ENCODE results near the gene CFHR1. TPM values are rescaled to one million over a fixed set of nuclear protein-coding genes. Genes with fewer than 3 reads are reported as not detected.
"Not testable (repeated sequence)": the region's sequence is repeated elsewhere in the genome, so short reads cannot be mapped to it uniquely, and the experiment has no call there.

CFHR1 gene
- not detected for total RNA-seq

- ATAC-seq; H3K9me3 Mint-ChIP-seq; H3K27ac Mint-ChIP-seq; DNase-seq (ENCODE audit: low spot score in 2 of 2); H3K36me3 Mint-ChIP-seq: not testable (repeated sequence)
Measured at GRCh38 chr1:196819531-196819930, at the start of gene CFHR1. Gene CFHR1, plus strand, starts transcription at chr1:196819731. Its CDS starts 114 bp downstream, at chr1:196819845.

- H3K9me3 Mint-ChIP-seq; H3K36me3 Mint-ChIP-seq; ATAC-seq; DNase-seq (ENCODE audit: low spot score in 2 of 2); H3K27ac Mint-ChIP-seq: not testable (repeated sequence)
Measured at GRCh38 chr1:196769823-196770222, 49.7 kb upstream of the CFHR1 start.

- DNase-seq (ENCODE audit: low spot score in 2 of 2) (no peak), ATAC-seq (no peak)
- H3K36me3 Mint-ChIP-seq, result no peaks in the 10 kb centered on the region
- peaks cover 0 to 4% of the 10 kb centered on the region in 2 donors for H3K9me3 Mint-ChIP-seq
- no peak overlapping the region for H3K27ac Mint-ChIP-seq
Measured at GRCh38 chr1:196773713-196774112, 45.8 kb upstream of the CFHR1 start.

GRCh38 chr1:196774175-196774574 is 45.4 kb upstream of the CFHR1 start:
- Mint-ChIP-seq H3K27ac (no peak overlapping the region), H3K9me3 (peaks cover 0 to 4% of the 10 kb centered on the region in 2 donors), H3K36me3 (no peaks in the 10 kb centered on the region)
- no peak for DNase-seq (ENCODE audit: low spot score in 2 of 2)
- ATAC-seq, result no peak

- Mint-ChIP-seq H3K9me3 (peaks cover 0 to under 1% of the 10 kb centered on the region in 2 donors), H3K27ac (no peak within 1 kb of the TSS), H3K36me3 (no peaks in the 10 kb centered on the region)
- ATAC-seq (no peak), DNase-seq (ENCODE audit: low spot score in 2 of 2) (no peak)
Measured at GRCh38 chr1:196774603-196775002, 44.9 kb upstream of the CFHR1 start, which contains the start of gene CFHR3. Gene CFHR3, plus strand, starts transcription at chr1:196774840. Its CDS starts 47 bp downstream, at chr1:196774887.

- ATAC-seq (no peak), DNase-seq (ENCODE audit: low spot score in 2 of 2) (no peak)
- H3K9me3 Mint-ChIP-seq, result no peaks in the 10 kb centered on the region
- no peak overlapping the region for H3K27ac Mint-ChIP-seq
- H3K36me3 Mint-ChIP-seq, result no peaks in the 10 kb centered on the region
Measured at GRCh38 chr1:196777603-196778002, 41.9 kb upstream of the CFHR1 start.

- ATAC-seq, result no peak
- Mint-ChIP-seq H3K9me3 (no peaks in the 10 kb centered on the region), H3K27ac (no peak overlapping the region), H3K36me3 (no peaks in the 10 kb centered on the region)
- no peak for DNase-seq (ENCODE audit: low spot score in 2 of 2)
Measured at GRCh38 chr1:196779093-196779492, 40.4 kb upstream of the CFHR1 start.

GRCh38 chr1:196791252-196791651 is 28.3 kb upstream of the CFHR1 start:
- not testable (repeated sequence) for H3K9me3 Mint-ChIP-seq; H3K27ac Mint-ChIP-seq; DNase-seq (ENCODE audit: low spot score in 2 of 2); ATAC-seq; H3K36me3 Mint-ChIP-seq

GRCh38 chr1:196794103-196794502 is 25.4 kb upstream of the CFHR1 start:
- ATAC-seq; H3K9me3 Mint-ChIP-seq; H3K36me3 Mint-ChIP-seq; H3K27ac Mint-ChIP-seq; DNase-seq (ENCODE audit: low spot score in 2 of 2): not testable (repeated sequence)

- Mint-ChIP-seq H3K9me3 (peaks cover 3 to 6% of the 10 kb centered on the region in 2 donors), H3K27ac (no peak overlapping the region), H3K36me3 (peaks cover 0 to 5% of the 10 kb centered on the region in 2 donors)
- no peak for ATAC-seq
- DNase-seq (ENCODE audit: low spot score in 2 of 2), result no peak
Measured at GRCh38 chr1:196797891-196798290, 21.6 kb upstream of the CFHR1 start.

- not testable (repeated sequence) for DNase-seq (ENCODE audit: low spot score in 2 of 2); H3K9me3 Mint-ChIP-seq; H3K27ac Mint-ChIP-seq; H3K36me3 Mint-ChIP-seq; ATAC-seq
Measured at GRCh38 chr1:196801920-196802319, 17.6 kb upstream of the CFHR1 start.

- Mint-ChIP-seq H3K27ac (no peak overlapping the region), H3K9me3 (no peaks in the 10 kb centered on the region), H3K36me3 (no peaks in the 10 kb centered on the region)
- ATAC-seq, result no peak
- DNase-seq (ENCODE audit: low spot score in 2 of 2), result no peak
Measured at GRCh38 chr1:196808529-196809235, 10.8 kb upstream of the CFHR1 start.

- not testable (repeated sequence) for DNase-seq (ENCODE audit: low spot score in 2 of 2); H3K27ac Mint-ChIP-seq; H3K9me3 Mint-ChIP-seq; ATAC-seq; H3K36me3 Mint-ChIP-seq
Measured at GRCh38 chr1:196817442-196817841, 2.1 kb upstream of the CFHR1 start.

GRCh38 chr1:196827860-196828259 is 8.3 kb downstream of the CFHR1 start:
- DNase-seq (ENCODE audit: low spot score in 2 of 2); H3K9me3 Mint-ChIP-seq; H3K36me3 Mint-ChIP-seq; H3K27ac Mint-ChIP-seq: not testable (repeated sequence)
- ATAC-seq, result peak; percentile 39 to 86

GRCh38 chr1:196849613-196850492 is 30.3 kb downstream of the CFHR1 start:
- H3K27ac Mint-ChIP-seq; ATAC-seq; H3K36me3 Mint-ChIP-seq; H3K9me3 Mint-ChIP-seq; DNase-seq (ENCODE audit: low spot score in 2 of 2): not testable (repeated sequence)

GRCh38 chr1:196856053-196856452 is 36.5 kb downstream of the CFHR1 start:
- DNase-seq (ENCODE audit: low spot score in 2 of 2) (no peak), ATAC-seq (no peak)
- Mint-ChIP-seq H3K9me3 (peaks cover 3 to 11% of the 10 kb centered on the region in 2 donors), H3K36me3 (no peaks in the 10 kb centered on the region), H3K27ac (no peak overlapping the region)

GRCh38 chr1:196857188-196857587 is 37.7 kb downstream of the CFHR1 start:
- no peak for ATAC-seq
- no peaks in the 10 kb centered on the region for H3K36me3 Mint-ChIP-seq
- H3K27ac Mint-ChIP-seq, result no peak overlapping the region
- peaks cover 3 to 11% of the 10 kb centered on the region in 2 donors for H3K9me3 Mint-ChIP-seq
- no peak for DNase-seq (ENCODE audit: low spot score in 2 of 2)
